NOMO-1 (cell line): ENCODE results near the gene NCLN.
A peak's percentile ranks its signal among the peaks of the same experiment; 100 is the strongest.
"Not testable (repeated sequence)": the region's sequence is repeated elsewhere in the genome, so short reads cannot be mapped to it uniquely, and the experiment has no call there.

Experiments
- DNase-seq, 2 experiments: peaks; one replicate each; lab custom pipeline; 2025; ENCODE audit not compliant: unreplicated experiment in 2 of 2; lab: John Stamatoyannopoulos, UW

The NCLN gene

GRCh38 chr19:3196064-3196932 lies 10.6 kb downstream of the NCLN start:
- no peak for DNase-seq

GRCh38 chr19:3196933-3197205 lies 11.1 kb downstream of the NCLN start:
- no peak for DNase-seq

- DNase-seq = no peak
Measured at GRCh38 chr19:3198901-3199700, 13.4 kb downstream of the NCLN start.

GRCh38 chr19:3201072-3201700 lies 15.5 kb downstream of the NCLN start:
- DNase-seq = no peak

GRCh38 chr19:3201911-3202310 lies 16.2 kb downstream of the NCLN start:
- DNase-seq = no peak

- DNase-seq = no peak
Measured at GRCh38 chr19:3202346-3202745, 16.6 kb downstream of the NCLN start.

- DNase-seq = not testable (repeated sequence)
Measured at GRCh38 chr19:3202895-3203294, 17.2 kb downstream of the NCLN start.

GRCh38 chr19:3203805-3204645 lies 18.3 kb downstream of the NCLN start:
- DNase-seq = no peak

- DNase-seq = no peak
Measured at GRCh38 chr19:3204646-3205275, 19.0 kb downstream of the NCLN start.

GRCh38 chr19:3206216-3206953 lies 20.7 kb downstream of the NCLN start:
- DNase-seq = no peak

- DNase-seq = no peak
Measured at GRCh38 chr19:3207461-3208242, 21.9 kb downstream of the NCLN start.

GRCh38 chr19:3208317-3209207 lies 22.8 kb downstream of the NCLN start:
- no peak for DNase-seq

- DNase-seq = peak; percentile 23 to 28
Measured at GRCh38 chr19:3210347-3211017, 24.8 kb downstream of the NCLN start.

- no peak for DNase-seq
Measured at GRCh38 chr19:3211191-3211590, 25.5 kb downstream of the NCLN start.

- DNase-seq = no peak
Measured at GRCh38 chr19:3213159-3213558, 27.4 kb downstream of the NCLN start.

GRCh38 chr19:3216874-3217273 lies 31.1 kb downstream of the NCLN start:
- DNase-seq = no peak

- DNase-seq = no peak
Measured at GRCh38 chr19:3220576-3220975, 34.8 kb downstream of the NCLN start.
